GM12878 (cell line): Measurements from ENCODE around the gene PGGT1B.

Experiments
- EGR1 ChIP-seq, 2 experiments: IDR thresholded peaks; 1 replicate in 1 of 2; 2 replicates in 1 of 2; pipeline ENCODE4 v1.6.1; 2011 to 2012; ENCODE audit warnings: low read depth in 2 of 2, low read length in 2 of 2, borderline replicate concordance in 1 of 2, mild to moderate bottlenecking in 1 of 2, moderate library complexity in 1 of 2
- ESRRA ChIP-seq: IDR thresholded peaks from 2 replicates; pipeline ENCODE4 v1.6.1; 2012; ENCODE audit warnings: mild to moderate bottlenecking, low read length, improper control_type of control experiment
- GABPA ChIP-seq: IDR thresholded peaks from 2 replicates; pipeline ENCODE4 v1.6.1; 2014; ENCODE audit warnings: antibody characterized with exemption, low read depth, mild to moderate bottlenecking, inconsistent platforms
- NR2C2 ChIP-seq: IDR thresholded peaks from 2 replicates; pipeline ENCODE4 v1.6.1; 2011; ENCODE audit warnings: borderline replicate concordance, low read depth; ENCODE audit not compliant: control insufficient read depth, insufficient read length
- NRF1 ChIP-seq: conservative IDR thresholded peaks from 2 replicates; pipeline ENCODE4 v1.6.1; 2011; ENCODE audit warnings: mild to moderate bottlenecking, low read depth, low read length, improper control_type of control experiment
- STAT1 ChIP-seq: fragments of 450-650 bp; conservative IDR thresholded peaks from 2 replicates; pipeline ENCODE4 v1.6.1; 2014; ENCODE audit warnings: antibody characterized with exemption, mild to moderate bottlenecking
- TAF1 ChIP-seq: IDR thresholded peaks from 2 replicates; pipeline ENCODE4 v1.6.1; 2011; ENCODE audit warnings: mild to moderate bottlenecking, low read depth, low read length, borderline replicate concordance

DNA sequence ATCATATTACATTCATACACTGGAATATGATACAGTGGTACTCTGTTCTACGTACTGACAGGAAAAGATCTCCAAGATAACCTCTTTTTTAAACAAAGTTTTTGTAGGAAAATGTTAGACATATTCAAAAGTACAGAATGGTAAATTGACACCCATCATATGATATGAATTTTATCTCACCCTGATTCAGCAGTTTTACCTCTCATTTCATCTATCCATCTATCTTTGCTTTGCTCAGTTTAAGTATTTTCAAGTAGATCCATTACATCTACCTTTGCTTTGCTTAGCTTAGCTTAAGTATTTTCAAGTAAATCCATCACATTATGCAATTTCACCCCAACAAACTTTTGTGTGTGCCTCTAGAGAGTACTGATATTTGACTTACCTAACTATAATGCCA lies 19.5 kb upstream of the PGGT1B start:
- TF ChIP-seq EGR1 (IDR thresholded peaks at IDR 0.05; ENCODE audit: borderline replicate concordance in 1 of 2, low read depth in 2 of 2, low read length in 2 of 2) = no peak
- no peak for TF ChIP-seq NRF1
- TF ChIP-seq ESRRA = no peak
- no peak for TF ChIP-seq TAF1
- TF ChIP-seq STAT1 = no peak
- TF ChIP-seq NR2C2 = no peak
- TF ChIP-seq GABPA = no peak
